HUDEP-2 (cell line): Measurements from ENCODE around the gene MET.

Experiments
- DNase-seq, 76 experiments: peaks; one replicate each; lab custom pipeline; 2025; ENCODE audit not compliant: unreplicated experiment in 76 of 76; lab: John Stamatoyannopoulos, UW

MET gene

GRCh38 chr7:116836911-116837310 is 164.9 kb downstream of the MET start:
- no peak for DNase-seq

- no peak for DNase-seq
Observed at GRCh38 chr7:116837586-116837985, 165.6 kb downstream of the MET start.

DNA sequence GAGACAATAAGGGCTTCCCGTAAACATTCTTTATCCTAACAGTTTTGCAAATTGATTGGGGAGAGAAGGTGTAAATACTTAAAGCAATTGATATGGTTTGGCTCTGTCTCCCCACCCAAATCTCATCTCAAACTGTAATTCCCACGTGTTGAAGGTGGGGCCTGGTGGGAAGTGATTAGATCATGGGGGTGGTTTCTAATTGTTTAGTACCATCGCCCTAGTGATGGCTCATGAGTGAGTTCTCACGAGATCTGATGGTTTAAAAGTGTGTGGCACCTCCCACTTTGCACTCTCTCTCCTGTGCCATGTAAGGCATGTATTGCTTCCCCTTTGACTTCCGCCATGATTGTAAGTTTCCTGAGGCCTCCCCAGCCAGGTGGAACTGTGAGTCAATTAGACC is 168.3 kb downstream of the MET start:
- DNase-seq: no peak

- no peak for DNase-seq
Observed at GRCh38 chr7:116842371-116842770, 170.4 kb downstream of the MET start.

DNA sequence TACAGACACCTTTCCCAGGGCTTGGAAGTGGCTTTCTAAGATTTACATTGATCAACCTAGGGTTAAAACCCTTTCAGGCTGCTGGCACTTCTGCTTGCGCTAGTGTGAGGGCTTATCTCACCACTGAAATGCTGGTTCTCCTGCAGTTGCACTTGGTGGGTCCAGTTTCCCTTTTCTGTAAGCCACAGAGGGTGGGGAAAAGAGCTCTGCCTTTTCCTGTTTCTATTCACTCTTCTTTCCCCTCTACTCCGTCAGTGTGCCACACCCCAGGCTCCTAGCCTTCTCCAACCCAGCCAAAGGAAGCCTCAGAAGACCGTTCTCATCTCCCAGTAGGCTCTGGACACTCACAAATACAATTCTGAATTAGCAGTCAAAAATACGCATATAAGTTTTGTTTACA is 171.4 kb downstream of the MET start:
- DNase-seq: peak in 1 of 76 experiments; percentile 5
